ENCODE measurements around the gene IL1RAPL2.

Gene IL1RAPL2

DNA sequence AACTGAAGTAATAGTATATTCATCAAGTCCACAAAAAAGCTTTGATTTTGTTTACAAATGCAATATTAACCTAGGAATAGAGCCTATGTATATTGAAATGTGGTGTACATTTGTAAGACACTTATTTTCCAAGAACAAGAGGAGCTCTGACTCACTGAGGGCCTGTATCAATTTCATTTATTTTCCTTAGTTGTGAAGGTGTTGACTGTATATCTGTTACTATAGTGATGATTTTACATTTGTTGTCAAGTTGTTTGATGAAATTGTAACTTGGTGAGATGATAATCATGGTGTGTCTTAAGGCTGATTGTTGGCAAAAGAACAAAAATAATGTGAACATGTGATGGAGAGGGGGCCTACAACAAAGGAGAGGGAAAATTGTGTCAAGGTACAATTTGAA, 929.4 kb downstream of the IL1RAPL2 start:
- TF ChIP-seq, protein P1, sequence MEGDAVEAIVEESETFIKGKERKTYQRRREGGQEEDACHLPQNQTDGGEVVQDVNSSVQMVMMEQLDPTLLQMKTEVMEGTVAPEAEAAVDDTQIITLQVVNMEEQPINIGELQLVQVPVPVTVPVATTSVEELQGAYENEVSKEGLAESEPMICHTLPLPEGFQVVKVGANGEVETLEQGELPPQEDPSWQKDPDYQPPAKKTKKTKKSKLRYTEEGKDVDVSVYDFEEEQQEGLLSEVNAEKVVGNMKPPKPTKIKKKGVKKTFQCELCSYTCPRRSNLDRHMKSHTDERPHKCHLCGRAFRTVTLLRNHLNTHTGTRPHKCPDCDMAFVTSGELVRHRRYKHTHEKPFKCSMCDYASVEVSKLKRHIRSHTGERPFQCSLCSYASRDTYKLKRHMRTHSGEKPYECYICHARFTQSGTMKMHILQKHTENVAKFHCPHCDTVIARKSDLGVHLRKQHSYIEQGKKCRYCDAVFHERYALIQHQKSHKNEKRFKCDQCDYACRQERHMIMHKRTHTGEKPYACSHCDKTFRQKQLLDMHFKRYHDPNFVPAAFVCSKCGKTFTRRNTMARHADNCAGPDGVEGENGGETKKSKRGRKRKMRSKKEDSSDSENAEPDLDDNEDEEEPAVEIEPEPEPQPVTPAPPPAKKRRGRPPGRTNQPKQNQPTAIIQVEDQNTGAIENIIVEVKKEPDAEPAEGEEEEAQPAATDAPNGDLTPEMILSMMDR (IDR thresholded peaks at IDR 0.05; ENCODE audit: control insufficient read depth, insufficient read depth, low read depth, low read length, missing control alignments): no peak
- no peak overlapping the region for H3K4me3 ChIP-seq (ENCODE audit: control insufficient read depth, low read depth, low read length)
- DNase-seq (ENCODE audit: low read depth): no peak

DNA sequence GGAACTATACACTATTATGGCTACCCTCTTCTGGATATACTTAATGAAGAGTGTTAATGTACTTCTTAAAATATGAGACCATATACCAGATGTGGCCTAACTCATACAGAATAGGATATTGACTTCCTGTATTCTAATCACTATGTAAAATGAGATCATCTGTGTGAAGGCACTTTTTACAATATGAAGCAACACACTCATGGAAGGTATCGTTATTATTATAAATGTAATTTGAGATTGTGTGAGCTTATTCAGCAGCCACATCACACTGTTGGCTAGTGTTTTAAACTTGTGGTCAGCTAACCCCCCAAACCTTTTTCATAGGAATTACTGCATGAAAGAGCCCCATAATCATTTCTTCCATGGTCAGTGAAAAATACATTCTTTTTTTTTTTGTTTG, 936.3 kb downstream of the IL1RAPL2 start:
- TF ChIP-seq, protein P1 (IDR thresholded peaks at IDR 0.05; ENCODE audit: control insufficient read depth, insufficient read depth, low read depth, low read length, missing control alignments): no peak
- DNase-seq (ENCODE audit: low read depth): no peak
- H3K4me3 ChIP-seq (ENCODE audit: control insufficient read depth, low read depth, low read length): no peak overlapping the region

DNA sequence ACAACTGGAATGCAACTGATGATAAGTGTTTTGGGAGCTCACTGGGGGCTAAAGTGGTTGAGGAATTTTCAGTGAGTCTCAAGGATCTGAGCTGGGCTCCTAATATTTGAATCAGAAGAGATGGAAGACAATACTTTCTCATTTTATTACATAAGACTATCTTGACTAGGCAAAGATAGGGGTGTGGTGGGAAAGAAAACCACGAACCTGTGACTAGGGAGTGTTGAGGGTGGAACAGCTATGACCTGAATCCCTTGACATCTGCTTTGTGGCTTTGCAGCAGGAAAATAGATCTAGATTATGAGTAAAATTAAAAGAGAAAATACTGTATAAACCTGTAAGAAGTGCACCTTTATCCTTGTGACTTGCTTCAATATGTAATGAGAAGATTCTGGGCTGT, 949.6 kb downstream of the IL1RAPL2 start:
- H3K4me3 ChIP-seq (ENCODE audit: control insufficient read depth, low read depth, low read length): no peak overlapping the region
- TF ChIP-seq, protein P1 (IDR thresholded peaks at IDR 0.05; ENCODE audit: control insufficient read depth, insufficient read depth, low read depth, low read length, missing control alignments): no peak
- no peak for DNase-seq (ENCODE audit: low read depth)

DNA sequence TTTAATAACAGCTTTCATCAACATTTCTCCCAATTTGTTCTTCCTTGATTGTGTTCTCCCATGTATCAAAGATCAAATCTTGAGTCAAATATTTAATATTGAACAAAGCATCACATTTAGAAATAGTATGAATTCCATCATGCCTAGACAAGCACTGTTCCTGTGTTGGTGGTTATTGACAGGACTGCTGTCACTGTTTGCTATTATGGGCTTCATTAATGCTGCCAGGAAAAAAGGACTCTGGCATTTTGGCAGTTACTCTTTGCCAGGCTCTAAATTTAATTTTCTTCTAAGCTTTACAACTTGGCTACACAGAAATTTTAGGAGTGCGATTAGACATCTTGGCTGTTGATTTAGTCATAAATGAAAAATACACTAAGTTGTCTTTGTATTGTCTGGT, 960.4 kb downstream of the IL1RAPL2 start:
- no peak for DNase-seq (ENCODE audit: low read depth)
- H3K4me3 ChIP-seq (ENCODE audit: control insufficient read depth, low read depth, low read length): no peak overlapping the region
- TF ChIP-seq, protein P1 (IDR thresholded peaks at IDR 0.05; ENCODE audit: control insufficient read depth, insufficient read depth, low read depth, low read length, missing control alignments): no peak

DNA sequence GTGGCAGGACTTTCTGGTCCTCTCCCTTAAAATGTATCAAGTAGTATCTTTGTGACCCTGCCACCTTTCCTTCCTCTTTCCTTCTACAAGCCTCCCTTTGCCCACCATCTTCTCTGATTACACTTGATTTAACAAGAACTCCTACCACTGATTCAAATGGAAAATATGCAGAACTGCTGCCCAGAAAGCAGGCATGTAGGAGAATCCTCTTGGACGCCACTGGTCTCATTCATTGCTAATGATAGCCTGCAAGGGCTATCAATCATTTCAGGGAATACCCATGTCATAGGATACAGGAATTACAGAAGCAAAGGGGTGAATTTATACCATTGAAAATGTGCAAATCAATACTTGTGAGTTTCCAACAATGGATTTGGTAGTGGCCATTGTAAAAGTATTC, 961.8 kb downstream of the IL1RAPL2 start:
- no peak for DNase-seq (ENCODE audit: low read depth)
- H3K4me3 ChIP-seq (ENCODE audit: control insufficient read depth, low read depth, low read length): no peak overlapping the region

DNA sequence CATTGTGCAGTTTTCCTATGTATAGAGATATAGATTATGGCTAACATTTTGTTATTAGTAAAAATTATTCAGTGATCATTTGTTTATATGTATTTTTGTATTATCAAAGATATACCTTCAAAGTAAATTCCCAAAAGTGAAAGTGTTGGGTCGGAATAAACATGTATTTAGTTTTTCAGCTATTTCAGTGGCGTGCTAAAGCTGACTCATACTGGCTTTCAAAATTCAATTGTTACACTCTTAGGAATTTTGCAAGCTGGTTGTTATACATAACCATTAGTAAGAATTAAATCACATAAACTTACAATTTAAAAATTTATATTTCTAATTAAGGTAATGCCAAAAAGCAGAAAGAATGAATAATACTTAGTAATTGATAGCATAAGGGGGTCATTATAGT, 968.0 kb downstream of the IL1RAPL2 start:
- DNase-seq (ENCODE audit: low read depth): no peak
- TF ChIP-seq, protein P1 (IDR thresholded peaks at IDR 0.05; ENCODE audit: control insufficient read depth, insufficient read depth, low read depth, low read length, missing control alignments): no peak
- H3K4me3 ChIP-seq (ENCODE audit: control insufficient read depth, low read depth, low read length): no peak overlapping the region

More for the DNA sequence above, 961.8 kb downstream of the IL1RAPL2 start:
- TF ChIP-seq, protein P1 (IDR thresholded peaks at IDR 0.05; ENCODE audit: control insufficient read depth, insufficient read depth, low read depth, low read length, missing control alignments): no peak

DNA sequence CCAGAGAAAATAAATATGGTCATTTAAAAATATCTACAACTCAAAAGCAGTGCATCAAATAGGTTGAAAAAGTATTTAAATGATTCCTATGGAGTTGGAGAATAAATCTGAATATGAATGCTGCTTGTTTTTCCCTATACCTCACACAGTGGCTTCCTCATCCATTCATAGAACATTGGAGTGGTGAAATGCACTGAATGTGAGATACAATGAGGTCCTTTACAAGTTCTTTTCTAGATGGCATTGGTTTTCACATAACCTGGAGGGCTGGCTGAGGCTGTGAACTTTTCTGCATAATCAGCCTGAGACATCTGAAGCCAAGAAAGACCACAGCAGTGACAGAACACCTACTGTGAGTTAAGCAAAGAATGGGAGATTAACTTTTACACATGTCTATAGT, 977.3 kb downstream of the IL1RAPL2 start:
- DNase-seq (ENCODE audit: low read depth): no peak
- TF ChIP-seq, protein P1 (IDR thresholded peaks at IDR 0.05; ENCODE audit: control insufficient read depth, insufficient read depth, low read depth, low read length, missing control alignments): no peak
- H3K4me3 ChIP-seq (ENCODE audit: control insufficient read depth, low read depth, low read length): no peak overlapping the region
